Adrenal gland (tissue), 12 donors: Measurements from ENCODE around the gene FAM118A. TPM values are rescaled to one million over a fixed set of nuclear protein-coding genes. Genes with fewer than 3 reads are reported as not detected.

Experiments
- DNase-seq, 7 donors: peaks; one replicate each; pipeline ENCODE4 v3.0.0-alpha.2; 2019 to 2020
- H3K27ac ChIP-seq, 5 donors: fragments of 200-600 bp; sonication (generic) in 4 of 5; 1 replicate in 3 of 5; 2 replicates in 2 of 5; pipeline versions ENCODE4 v1.5.1 to v1.8.0; 2016 to 2020; ENCODE audit warnings: mild to moderate bottlenecking in 1 of 5
- H3K27me3 ChIP-seq: fragments of 200-600 bp; 2 replicates; pipeline ENCODE4 v1.8.0; 2021
- H3K36me3 ChIP-seq, 2 donors: fragments of 200-600 bp; replicated peaks in 1 of 2; 1 replicate in 1 of 2; 2 replicates in 1 of 2; pipeline versions ENCODE4 v1.5.1 to v1.8.0; 2018 to 2022
- H3K4me1 ChIP-seq, 2 donors: fragments of 200-600 bp; replicated peaks in 1 of 2; 1 replicate in 1 of 2; 2 replicates in 1 of 2; pipeline versions ENCODE4 v1.5.1 to v1.8.0; 2018 to 2021
- H3K4me3 ChIP-seq, 4 donors: fragments of 200-600 bp; sonication (generic) in 3 of 4; one replicate each; pipeline ENCODE4 v1.5.1; 2016 to 2018
- H3K9me3 ChIP-seq, 3 donors: fragments of 200-600 bp; sonication (generic) in 1 of 3; replicated peaks in 1 of 3; 1 replicate in 2 of 3; 2 replicates in 1 of 3; pipeline versions ENCODE4 v1.5.1 to v1.8.0; 2016 to 2021
- POLR2A ChIP-seq, 2 donors: fragments of 450-650 bp; IDR thresholded peaks; one replicate each; pipeline ENCODE4 v1.6.1; 2017; ENCODE audit warnings: antibody characterized with exemption in 2 of 2, mild to moderate bottlenecking in 2 of 2, moderate library complexity in 1 of 2
- WGBS, 4 donors: extraction: QIAGEN DNeasy Blood & Tissue Kit in 2 of 4; methylation state at CpG; one replicate each; pipeline versions ENCODE4 v1.1.5 to v1.1.7; 2013 to 2017; 5-methylcytosine and 5-hydroxymethylcytosine counted together
- intact Hi-C, 2 donors: fragments of 100-400 bp; cut with DNase I; formaldehyde crosslinking; loops; one replicate each; pipeline versions ENCODE4 v1.14.1 to v1.15.0; 2022 to 2023
- polyA plus RNA-seq, 3 donors: library from polyadenylated mRNA; stranded (reverse); fragments of 200-250 nt in 2 of 3; fragments of 350-450 nt in 1 of 3; fragmentation: Illumina TruSeq in 1 of 3; extraction: RNeasy Lipid Tissue Mini Kit (QIAGEN cat#74804) in 1 of 3; gene quantifications; one replicate each; pipeline ENCODE4 v1.2.3, GENCODE V29; 2013 to 2014
- total RNA-seq, 9 donors: library from RNA; depleted of rRNA in 4 of 9; stranded (reverse); fragments of >200 nt in 4 of 9; fragments of 120-200 nt in 1 of 9; fragmentation: NEBNext Ultra II Directional in 1 of 9; extraction: Animal tissue kit (Norgen Biotek cat#: 25700) in 1 of 9; gene quantifications; one replicate each; pipeline versions ENCODE4 v1.1.0 to v1.2.4, GENCODE V29; 2013 to 2023
- TF ChIP-seq, protein P1 (sequence below), 6 experiments: fragments of 450-650 bp in 4 of 6; fragments of 200-600 bp in 2 of 6; sonication (generic) in 1 of 6; IDR thresholded peaks; 1 replicate in 5 of 6; 2 replicates in 1 of 6; pipeline versions ENCODE4 v1.5.1 to v1.8.0; 2016 to 2021; ENCODE audit warnings: antibody characterized with exemption in 6 of 6, mild to moderate bottlenecking in 2 of 6, moderate library complexity in 1 of 6
- donor health status: healthy with polysubstance abuse.
- donor health status: Bipolar disorder and iron deficiency.
- donor health status: DM: yes; HTN: yes; CAD: no.
- donor health status: DM: no; HTN: no; CAD: no.
- donor health status: DM: no; HTN: no; CAD: no.
- donor health status: DM: yes; HTN: yes; CAD: no.

FAM118A gene
- total and polyA plus RNA-seq, 12 donors = 6.8 to 101 (median 17.5) TPM

DNA sequence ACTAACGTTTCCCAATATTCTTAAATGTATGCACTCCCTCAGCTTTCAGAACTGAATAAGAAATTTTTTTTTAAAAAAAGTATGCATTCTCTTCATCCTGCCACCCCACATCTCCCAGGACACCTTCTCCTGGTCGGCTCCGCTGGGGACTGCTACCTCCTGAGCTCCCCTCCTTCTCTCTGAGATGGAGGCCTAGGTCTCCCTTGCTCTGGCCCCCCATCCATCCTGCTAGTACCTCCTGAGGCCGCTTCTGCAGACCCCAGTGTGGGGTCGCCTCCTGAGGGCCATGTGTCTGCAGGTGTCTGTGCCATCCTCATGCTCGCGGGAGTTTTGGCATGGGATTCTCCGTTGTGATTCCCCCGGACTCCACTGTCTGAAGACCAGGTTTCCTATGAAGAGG, 27.8 kb downstream of the FAM118A start:
- no peak overlapping the region for H3K27ac ChIP-seq
- TF ChIP-seq POLR2A (IDR thresholded peaks at IDR 0.05) = no peak
- TF ChIP-seq, protein P1, sequence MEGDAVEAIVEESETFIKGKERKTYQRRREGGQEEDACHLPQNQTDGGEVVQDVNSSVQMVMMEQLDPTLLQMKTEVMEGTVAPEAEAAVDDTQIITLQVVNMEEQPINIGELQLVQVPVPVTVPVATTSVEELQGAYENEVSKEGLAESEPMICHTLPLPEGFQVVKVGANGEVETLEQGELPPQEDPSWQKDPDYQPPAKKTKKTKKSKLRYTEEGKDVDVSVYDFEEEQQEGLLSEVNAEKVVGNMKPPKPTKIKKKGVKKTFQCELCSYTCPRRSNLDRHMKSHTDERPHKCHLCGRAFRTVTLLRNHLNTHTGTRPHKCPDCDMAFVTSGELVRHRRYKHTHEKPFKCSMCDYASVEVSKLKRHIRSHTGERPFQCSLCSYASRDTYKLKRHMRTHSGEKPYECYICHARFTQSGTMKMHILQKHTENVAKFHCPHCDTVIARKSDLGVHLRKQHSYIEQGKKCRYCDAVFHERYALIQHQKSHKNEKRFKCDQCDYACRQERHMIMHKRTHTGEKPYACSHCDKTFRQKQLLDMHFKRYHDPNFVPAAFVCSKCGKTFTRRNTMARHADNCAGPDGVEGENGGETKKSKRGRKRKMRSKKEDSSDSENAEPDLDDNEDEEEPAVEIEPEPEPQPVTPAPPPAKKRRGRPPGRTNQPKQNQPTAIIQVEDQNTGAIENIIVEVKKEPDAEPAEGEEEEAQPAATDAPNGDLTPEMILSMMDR (IDR thresholded peaks at IDR 0.05) = no peak
- intact Hi-C loops = no loop called here
- DNase-seq = no peak
- WGBS, 4 donors = 79 to 83% (median 81%) methylated on average over 9 of the region's 9 CpGs
- H3K36me3 ChIP-seq = peaks cover 0 to 31% of the 10 kb centered on the region in 2 donors
- no peaks in the 10 kb centered on the region for H3K9me3 ChIP-seq
- H3K4me3 ChIP-seq = no peak overlapping the region
- peaks cover 0 to 32% of the 10 kb centered on the region in 2 donors for H3K4me1 ChIP-seq
- no peaks in the 10 kb centered on the region for H3K27me3 ChIP-seq

DNA sequence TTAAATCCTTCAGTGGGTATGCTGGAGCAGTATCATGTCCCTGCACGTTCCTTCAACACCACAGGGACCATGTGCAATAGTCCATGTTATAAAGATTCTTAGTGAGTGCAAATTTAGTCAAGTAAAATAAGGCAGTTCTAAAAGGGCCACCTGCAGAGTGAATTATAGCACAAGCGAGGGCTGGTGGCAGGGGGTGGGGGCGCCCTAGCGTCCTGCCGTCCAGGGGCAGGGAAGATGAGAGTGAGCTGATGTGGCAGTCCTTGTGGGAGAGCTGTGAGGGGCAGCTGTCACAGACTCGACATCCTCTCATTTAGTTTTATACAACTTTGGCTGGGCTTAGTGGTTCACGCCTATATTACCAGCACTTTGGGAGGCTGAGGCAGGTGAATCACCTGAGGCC, 29.1 kb downstream of the FAM118A start:
- Histone ChIP-seq H3K4me3 (no peak overlapping the region), H3K27me3 (no peaks in the 10 kb centered on the region), H3K9me3 (no peaks in the 10 kb centered on the region), H3K4me1 (peaks cover 0 to 32% of the 10 kb centered on the region in 2 donors), H3K36me3 (peaks cover 0 to 24% of the 10 kb centered on the region in 2 donors), H3K27ac (no peak overlapping the region)
- 90 to 93% (median 91%) methylated on average over 7 of the region's 7 CpGs for WGBS, 4 donors
- TF ChIP-seq POLR2A (IDR thresholded peaks at IDR 0.05) = no peak
- TF ChIP-seq, protein P1 (IDR thresholded peaks at IDR 0.05) = no peak
- intact Hi-C loops = no loop called here
- DNase-seq = no peak

DNA sequence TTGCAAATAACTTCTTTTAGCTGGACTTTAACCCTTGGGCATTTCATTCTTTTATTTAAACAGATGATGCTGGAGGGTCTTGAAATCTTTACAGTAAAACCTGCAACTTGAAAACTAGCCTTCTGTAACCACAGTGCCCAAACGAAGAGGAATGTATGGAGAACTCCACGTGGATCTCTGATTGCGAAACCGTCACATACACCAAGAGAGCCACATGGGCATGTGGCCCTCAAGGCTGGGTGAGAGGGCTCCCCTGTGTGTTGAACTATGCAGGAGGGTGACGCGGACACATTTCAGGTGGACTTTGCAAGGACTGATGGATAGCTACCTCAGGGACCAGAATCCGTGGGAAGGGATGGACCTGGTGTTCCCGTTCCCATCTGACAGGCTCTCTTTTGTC, 30.6 kb downstream of the FAM118A start:
- 78 to 89% (median 85%) methylated on average over 8 of the region's 8 CpGs for WGBS, 4 donors
- Histone ChIP-seq H3K36me3 (peaks cover 0 to 18% of the 10 kb centered on the region in 2 donors), H3K4me1 (peaks cover 0 to 22% of the 10 kb centered on the region in 2 donors), H3K27ac (no peak overlapping the region), H3K4me3 (no peak overlapping the region), H3K9me3 (no peaks in the 10 kb centered on the region), H3K27me3 (no peaks in the 10 kb centered on the region)
- intact Hi-C loops = no loop called here
- TF ChIP-seq POLR2A (IDR thresholded peaks at IDR 0.05) = no peak
- TF ChIP-seq, protein P1 (IDR thresholded peaks at IDR 0.05) = no peak
- DNase-seq = no peak

DNA sequence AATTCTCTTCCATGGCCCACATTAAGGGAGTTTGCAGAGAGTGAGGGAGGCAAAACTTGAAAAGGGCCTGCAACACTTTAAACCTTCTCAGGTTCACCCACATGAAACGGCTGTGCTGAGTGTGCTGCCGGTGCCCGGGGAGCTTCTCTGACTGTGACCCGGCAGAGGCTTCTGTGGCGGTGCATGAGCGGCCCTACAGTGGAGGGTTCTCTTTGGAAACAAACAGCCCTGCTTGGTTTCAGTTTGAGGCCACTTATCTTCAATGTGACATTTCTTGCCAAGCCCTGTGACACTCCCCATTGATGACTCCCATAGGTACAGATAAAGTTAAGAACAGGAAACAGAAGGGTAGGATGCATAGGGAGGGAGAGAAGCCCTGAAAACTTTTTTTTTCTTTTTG, 31.8 kb downstream of the FAM118A start:
- no peak overlapping the region for H3K4me3 ChIP-seq
- DNase-seq = no peak
- 61 to 82% (median 68%) methylated on average over 6 of the region's 6 CpGs for WGBS, 4 donors
- intact Hi-C loops = no loop called here
- no peak for TF ChIP-seq POLR2A (IDR thresholded peaks at IDR 0.05)
- TF ChIP-seq, protein P1 (IDR thresholded peaks at IDR 0.05) = no peak
- H3K27ac ChIP-seq = no peak overlapping the region
- H3K4me1 ChIP-seq = peaks cover 0 to 11% of the 10 kb centered on the region in 2 donors
- H3K36me3 ChIP-seq = peaks cover 0 to 18% of the 10 kb centered on the region in 2 donors
- no peaks in the 10 kb centered on the region for H3K27me3 ChIP-seq
- no peaks in the 10 kb centered on the region for H3K9me3 ChIP-seq
